ENCODE results near the gene DIPK2A.

- TF ChIP-seq, protein P1, sequence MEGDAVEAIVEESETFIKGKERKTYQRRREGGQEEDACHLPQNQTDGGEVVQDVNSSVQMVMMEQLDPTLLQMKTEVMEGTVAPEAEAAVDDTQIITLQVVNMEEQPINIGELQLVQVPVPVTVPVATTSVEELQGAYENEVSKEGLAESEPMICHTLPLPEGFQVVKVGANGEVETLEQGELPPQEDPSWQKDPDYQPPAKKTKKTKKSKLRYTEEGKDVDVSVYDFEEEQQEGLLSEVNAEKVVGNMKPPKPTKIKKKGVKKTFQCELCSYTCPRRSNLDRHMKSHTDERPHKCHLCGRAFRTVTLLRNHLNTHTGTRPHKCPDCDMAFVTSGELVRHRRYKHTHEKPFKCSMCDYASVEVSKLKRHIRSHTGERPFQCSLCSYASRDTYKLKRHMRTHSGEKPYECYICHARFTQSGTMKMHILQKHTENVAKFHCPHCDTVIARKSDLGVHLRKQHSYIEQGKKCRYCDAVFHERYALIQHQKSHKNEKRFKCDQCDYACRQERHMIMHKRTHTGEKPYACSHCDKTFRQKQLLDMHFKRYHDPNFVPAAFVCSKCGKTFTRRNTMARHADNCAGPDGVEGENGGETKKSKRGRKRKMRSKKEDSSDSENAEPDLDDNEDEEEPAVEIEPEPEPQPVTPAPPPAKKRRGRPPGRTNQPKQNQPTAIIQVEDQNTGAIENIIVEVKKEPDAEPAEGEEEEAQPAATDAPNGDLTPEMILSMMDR (IDR thresholded peaks at IDR 0.05) = no peak
- TF ChIP-seq POLR2A (IDR thresholded peaks at IDR 0.05) = no peak
- no peak for TF ChIP-seq POLR2AphosphoS5 (IDR thresholded peaks at IDR 0.05)
Observed at GRCh38 chr3:143998266-143998665, 26.6 kb downstream of the DIPK2A start.

All from suprapubic skin (tissue), 4 donors.